SK-N-SH (cell line): ENCODE results near the gene RALA. TPM values are rescaled to one million over a fixed set of nuclear protein-coding genes. Genes with fewer than 3 reads are reported as not detected.

Experiments
- CTCF ChIA-PET: fragments of 300-600, 350-600 bp; formaldehyde crosslinking; extraction: SDS; loops from one replicate; lab custom pipeline; 2021; lab: Yijun Ruan, JAX
- POLR2A ChIA-PET: fragments of 350-600 bp; sonication (Branson Sonifier 250); formaldehyde crosslinking; extraction: SDS; loops from one replicate; lab custom pipeline; 2020; ENCODE audit warnings: antibody characterized with exemption, inconsistent platforms; lab: Yijun Ruan, JAX
- DNase-seq: peaks from one replicate; pipeline ENCODE4 v3.0.0; 2012
- H2AFZ ChIP-seq: fragments of 200-600 bp; sonication (generic); 2 replicates; pipeline ENCODE4 v1.8.1; 2016; ENCODE audit warnings: antibody characterized with exemption, mild to moderate bottlenecking, low read depth
- H3F3A ChIP-seq: fragments of 200-600 bp; sonication (generic); replicated peaks from 2 replicates; pipeline ENCODE3; 2016; ENCODE audit warnings: antibody characterized with exemption, mild to moderate bottlenecking; ENCODE audit not compliant: insufficient read depth
- H3K27ac ChIP-seq, 2 experiments: fragments of 200-500 bp in 1 of 2; fragments of 200-600 bp in 1 of 2; sonication (Bioruptor generic) in 1 of 2; sonication (generic), shearing (Covaris generic) in 1 of 2; 2 replicates each; pipeline versions ENCODE4 v1.5.1 to v1.6.1; 2014 to 2016; ENCODE audit warnings: low read depth in 2 of 2, inconsistent platforms in 1 of 2, low read length in 1 of 2, mild to moderate bottlenecking in 1 of 2, mixed read lengths in 1 of 2
- H3K27me3 ChIP-seq: fragments of 200-600 bp; sonication (generic), shearing (Covaris generic); 2 replicates; pipeline ENCODE4 v1.6.1; 2016; ENCODE audit warnings: mixed run types; ENCODE audit not compliant: insufficient read depth
- H3K36me3 ChIP-seq, 2 experiments: fragments of 200-500 bp in 1 of 2; fragments of 200-600 bp in 1 of 2; sonication (Bioruptor generic) in 1 of 2; sonication (generic) in 1 of 2; replicated peaks in 1 of 2; 2 replicates each; pipeline versions ENCODE3 to v1.5.1; 2014 to 2016; ENCODE audit warnings: low read length in 1 of 2, mild to moderate bottlenecking in 1 of 2; ENCODE audit not compliant: insufficient read depth in 2 of 2, control insufficient read depth in 1 of 2
- H3K4me1 ChIP-seq, 2 experiments: fragments of 200-500 bp in 1 of 2; fragments of 200-600 bp in 1 of 2; sonication (Bioruptor generic) in 1 of 2; sonication (generic), shearing (Covaris generic) in 1 of 2; 2 replicates each; pipeline versions ENCODE4 v1.5.1 to v1.6.1; 2014 to 2016; ENCODE audit warnings: low read depth in 1 of 2, low read length in 1 of 2, mixed run types in 1 of 2; ENCODE audit not compliant: insufficient read depth in 2 of 2, control insufficient read depth in 1 of 2
- H3K4me2 ChIP-seq: fragments of 200-600 bp; sonication (generic), shearing (Covaris generic); 2 replicates; pipeline ENCODE4 v1.6.1; 2017; ENCODE audit warnings: mixed run types
- H3K4me3 ChIP-seq, 2 experiments: fragments of 200-500 bp in 1 of 2; fragments of 200-600 bp in 1 of 2; sonication (Bioruptor generic) in 1 of 2; sonication (generic), shearing (Covaris generic) in 1 of 2; 2 replicates each; pipeline versions ENCODE4 v1.5.1 to v1.8.1; 2014 to 2016; ENCODE audit warnings: low read depth in 2 of 2, inconsistent platforms in 1 of 2, low read length in 1 of 2, mild to moderate bottlenecking in 1 of 2, mixed read lengths in 1 of 2, moderate library complexity in 1 of 2
- H3K79me2 ChIP-seq: fragments of 200-600 bp; sonication (generic); 2 replicates; pipeline ENCODE4 v1.8.1; 2017; ENCODE audit warnings: mild to moderate bottlenecking; ENCODE audit not compliant: insufficient read depth
- H3K9ac ChIP-seq: fragments of 200-600 bp; sonication (generic); 2 replicates; pipeline ENCODE4 v1.6.1; 2017; ENCODE audit warnings: mixed run types
- H3K9me2 ChIP-seq: fragments of 200-600 bp; sonication (generic); 2 replicates; pipeline ENCODE4 v1.6.1; 2017; ENCODE audit warnings: mixed run types
- H3K9me3 ChIP-seq: fragments of 200-600 bp; sonication (generic); 2 replicates; pipeline ENCODE4 v1.6.1; 2017; ENCODE audit warnings: mixed run types, mild to moderate bottlenecking, moderate library complexity
- H4K20me1 ChIP-seq: fragments of 200-600 bp; sonication (generic); 2 replicates; pipeline ENCODE4 v1.6.1; 2017; ENCODE audit warnings: mild to moderate bottlenecking, mixed run types; ENCODE audit not compliant: insufficient read depth
- CTCF ChIP-seq: fragments of 200-600 bp; sonication (generic); IDR thresholded peaks from 2 replicates; pipeline ENCODE4 v1.6.1; 2017; ENCODE audit warnings: antibody characterized with exemption, mild to moderate bottlenecking, moderate library complexity
- GATA2 ChIP-seq: sonication (generic); formaldehyde crosslinking; IDR thresholded peaks from 2 replicates; pipeline ENCODE4 v1.5.0; 2020; ENCODE audit warnings: mild to moderate bottlenecking, missing genetic modification reagents
- IRF3 ChIP-seq: fragments of 150-350 bp; IDR thresholded peaks from 2 replicates; pipeline ENCODE4 v1.6.1; 2016; ENCODE audit warnings: mild to moderate bottlenecking, low read depth, low read length
- JUND ChIP-seq: IDR thresholded peaks from 2 replicates; pipeline ENCODE4 v1.4.0; 2012
- MAX ChIP-seq: IDR thresholded peaks from 2 replicates; pipeline ENCODE4 v1.4.0; 2012; ENCODE audit warnings: low read depth
- PBX3 ChIP-seq: IDR thresholded peaks from 2 replicates; pipeline ENCODE4; 2012
- POLR2AphosphoS5 ChIP-seq: IDR thresholded peaks from 2 replicates; pipeline ENCODE4 v1.6.1; 2012; ENCODE audit warnings: low read depth, low read length
- RAD21 ChIP-seq: IDR thresholded peaks from 2 replicates; pipeline ENCODE4 v1.6.1; 2012; ENCODE audit warnings: mild to moderate bottlenecking, low read length
- RCOR1 ChIP-seq: fragments of 150-350 bp; IDR thresholded peaks from 2 replicates; pipeline ENCODE4 v1.6.1; 2017; ENCODE audit warnings: antibody characterized with exemption, low read length
- RXRA ChIP-seq: IDR thresholded peaks from 2 replicates; pipeline ENCODE4 v1.4.0; 2012; ENCODE audit warnings: low read depth, mild to moderate bottlenecking, borderline replicate concordance
- SMC3 ChIP-seq: IDR thresholded peaks from 2 replicates; pipeline ENCODE4 v1.6.1; 2012; ENCODE audit warnings: low read depth, low read length, improper control_type of control experiment
- TCF12 ChIP-seq: IDR thresholded peaks from 2 replicates; pipeline ENCODE4 v1.4.0; 2012
- TEAD4 ChIP-seq: IDR thresholded peaks from 2 replicates; pipeline ENCODE4 v1.4.0; 2012; ENCODE audit warnings: mild to moderate bottlenecking, borderline replicate concordance; ENCODE audit not compliant: insufficient read depth
- YY1 ChIP-seq: IDR thresholded peaks from 2 replicates; pipeline ENCODE4 v1.4.0; 2012; ENCODE audit warnings: low read depth, mild to moderate bottlenecking
- WGBS: methylation state at CpG from one replicate; pipeline ENCODE4 v1.1.6; 2017; ENCODE audit warnings: low lambda C conversion rate; 5-methylcytosine and 5-hydroxymethylcytosine counted together
- polyA plus RNA-seq, 3 experiments: library from polyadenylated mRNA; depleted of rRNA; stranded (reverse); fragments of >200 nt; gene quantifications; 2 replicates each; pipeline ENCODE4 v1.2.3, GENCODE V29; 2012
- TF ChIP-seq, protein P1 (sequence below): IDR thresholded peaks from 2 replicates; pipeline ENCODE4 v1.6.1; 2012; ENCODE audit warnings: mild to moderate bottlenecking, low read depth, low read length, moderate library complexity
- TF ChIP-seq, protein P2 (sequence below): fragments of 150-350 bp; IDR thresholded peaks from 2 replicates; pipeline ENCODE4 v1.6.1; 2017; ENCODE audit warnings: antibody characterized with exemption, low read length, low read depth, borderline replicate concordance

RALA gene
- polyA plus RNA-seq, 1 of the 3 experiments (the other 2 are of a cell fraction) = 29.0 TPM

DNA sequence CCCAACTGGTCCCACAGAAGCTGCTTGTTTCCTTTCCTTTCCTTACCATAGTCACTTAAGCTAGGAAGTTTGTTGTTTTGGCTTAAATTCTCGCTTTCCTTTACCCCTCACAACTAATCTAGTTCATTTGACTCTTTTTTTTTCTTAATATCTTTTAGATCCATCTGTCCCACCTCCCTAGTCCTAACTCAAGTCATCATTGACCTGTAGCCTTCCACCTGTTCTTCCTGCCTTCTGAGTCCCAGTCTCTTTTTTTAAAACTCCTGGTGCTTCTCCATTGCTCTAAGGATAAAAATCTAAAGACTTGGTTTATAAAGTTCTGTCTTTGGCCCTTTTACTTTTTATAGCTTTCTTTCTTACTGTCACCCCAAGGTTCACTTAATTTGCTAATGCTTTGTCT is 47.6 kb downstream of the RALA start:
- 64% methylated on average over 1 of the region's 1 CpG for WGBS
- no peak for DNase-seq

More for the DNA sequence above, 47.6 kb downstream of the RALA start:
- Histone ChIP-seq H2AFZ (no peak overlapping the region), H3K36me3 (peaks cover 5 to 38% of the 10 kb centered on the region in 2 experiments), H3K9me2 (no peaks in the 10 kb centered on the region), H3F3A (peaks cover 38% of the 10 kb centered on the region), H3K27me3 (no peaks in the 10 kb centered on the region), H3K9ac (no peak overlapping the region), H3K9me3 (no peaks in the 10 kb centered on the region), H3K27ac (no peak overlapping the region), H3K4me3 (no peak overlapping the region), H3K4me1 (peaks cover 2 to 17% of the 10 kb centered on the region in 2 experiments; a peak in 3 of 4 replicates), H4K20me1 (peaks cover 44% of the 10 kb centered on the region), H3K4me2 (no peak overlapping the region), H3K79me2 (peaks cover 99% of the 10 kb centered on the region)
- TF ChIP-seq TCF12 = no peak
- TF ChIP-seq, protein P1, sequence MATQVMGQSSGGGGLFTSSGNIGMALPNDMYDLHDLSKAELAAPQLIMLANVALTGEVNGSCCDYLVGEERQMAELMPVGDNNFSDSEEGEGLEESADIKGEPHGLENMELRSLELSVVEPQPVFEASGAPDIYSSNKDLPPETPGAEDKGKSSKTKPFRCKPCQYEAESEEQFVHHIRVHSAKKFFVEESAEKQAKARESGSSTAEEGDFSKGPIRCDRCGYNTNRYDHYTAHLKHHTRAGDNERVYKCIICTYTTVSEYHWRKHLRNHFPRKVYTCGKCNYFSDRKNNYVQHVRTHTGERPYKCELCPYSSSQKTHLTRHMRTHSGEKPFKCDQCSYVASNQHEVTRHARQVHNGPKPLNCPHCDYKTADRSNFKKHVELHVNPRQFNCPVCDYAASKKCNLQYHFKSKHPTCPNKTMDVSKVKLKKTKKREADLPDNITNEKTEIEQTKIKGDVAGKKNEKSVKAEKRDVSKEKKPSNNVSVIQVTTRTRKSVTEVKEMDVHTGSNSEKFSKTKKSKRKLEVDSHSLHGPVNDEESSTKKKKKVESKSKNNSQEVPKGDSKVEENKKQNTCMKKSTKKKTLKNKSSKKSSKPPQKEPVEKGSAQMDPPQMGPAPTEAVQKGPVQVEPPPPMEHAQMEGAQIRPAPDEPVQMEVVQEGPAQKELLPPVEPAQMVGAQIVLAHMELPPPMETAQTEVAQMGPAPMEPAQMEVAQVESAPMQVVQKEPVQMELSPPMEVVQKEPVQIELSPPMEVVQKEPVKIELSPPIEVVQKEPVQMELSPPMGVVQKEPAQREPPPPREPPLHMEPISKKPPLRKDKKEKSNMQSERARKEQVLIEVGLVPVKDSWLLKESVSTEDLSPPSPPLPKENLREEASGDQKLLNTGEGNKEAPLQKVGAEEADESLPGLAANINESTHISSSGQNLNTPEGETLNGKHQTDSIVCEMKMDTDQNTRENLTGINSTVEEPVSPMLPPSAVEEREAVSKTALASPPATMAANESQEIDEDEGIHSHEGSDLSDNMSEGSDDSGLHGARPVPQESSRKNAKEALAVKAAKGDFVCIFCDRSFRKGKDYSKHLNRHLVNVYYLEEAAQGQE = no peak
- TF ChIP-seq RXRA = no peak
- TF ChIP-seq MAX = no peak
- TF ChIP-seq TEAD4 = no peak
- TF ChIP-seq RCOR1 = no peak
- TF ChIP-seq IRF3 = no peak
- no peak for TF ChIP-seq SMC3
- no peak for TF ChIP-seq JUND
- no peak for TF ChIP-seq RAD21
- TF ChIP-seq YY1 = no peak
- TF ChIP-seq POLR2AphosphoS5 = no peak
- TF ChIP-seq, protein P2, sequence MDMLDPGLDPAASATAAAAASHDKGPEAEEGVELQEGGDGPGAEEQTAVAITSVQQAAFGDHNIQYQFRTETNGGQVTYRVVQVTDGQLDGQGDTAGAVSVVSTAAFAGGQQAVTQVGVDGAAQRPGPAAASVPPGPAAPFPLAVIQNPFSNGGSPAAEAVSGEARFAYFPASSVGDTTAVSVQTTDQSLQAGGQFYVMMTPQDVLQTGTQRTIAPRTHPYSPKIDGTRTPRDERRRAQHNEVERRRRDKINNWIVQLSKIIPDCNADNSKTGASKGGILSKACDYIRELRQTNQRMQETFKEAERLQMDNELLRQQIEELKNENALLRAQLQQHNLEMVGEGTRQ = no peak
- TF ChIP-seq GATA2 = no peak
- no peak for TF ChIP-seq PBX3
- no peak for TF ChIP-seq CTCF
- POLR2A ChIA-PET = no interaction called here
- CTCF ChIA-PET = interaction anchor here (0.6 to 2.8 kb wide), 3 partner anchors 16 to 873 kb away, joined by 3 to 9 read pairs (median 3); no protein-coding TSS in a partner anchor
